B cell (primary cell): ENCODE data around the gene NOTCH3. TPM values are rescaled to one million over a fixed set of nuclear protein-coding genes. Genes with fewer than 3 reads are reported as not detected.

Experiments
- ATAC-seq: fragments of 200-7000 bp; cut with Tn5 transposase; one replicate; pipeline ENCODE4 v1.10.0; 2021; ENCODE audit warnings: low read depth, mild to moderate bottlenecking, moderate number of reproducible peaks, moderate library complexity
- CTCF ChIA-PET: fragments of 350-600 bp; sonication (Branson Sonifier 250); formaldehyde crosslinking; loops from one replicate; lab custom pipeline; 2021; ENCODE audit warnings: antibody characterized with exemption, inconsistent platforms; lab: Charles Lee
- POLR2A ChIA-PET: fragments of 350-600 bp; sonication (Branson Sonifier 250); formaldehyde crosslinking; loops from one replicate; lab custom pipeline; 2021; ENCODE audit warnings: antibody characterized with exemption; lab: Charles Lee
- DNase-seq: peaks from one replicate; pipeline ENCODE4 v3.0.0; 2013
- H2AFZ ChIP-seq: 2 replicates; pipeline ENCODE4 v1.6.1; 2012; ENCODE audit warnings: mild to moderate bottlenecking, low read depth, low read length; ENCODE audit not compliant: insufficient read depth, poor library complexity, severe bottlenecking
- H3K27ac ChIP-seq, 2 donors: 1 replicate in 1 of 2; 2 replicates in 1 of 2; pipeline ENCODE4 v1.5.1; 2012 to 2013; ENCODE audit warnings: low read length in 2 of 2, mild to moderate bottlenecking in 2 of 2, moderate library complexity in 1 of 2
- H3K27me3 ChIP-seq, 4 experiments: fragments of 200-600 bp in 1 of 4; sonication (generic) in 1 of 4; replicated peaks in 1 of 4; 1 replicate in 2 of 4; 2 replicates in 2 of 4; pipeline versions ENCODE4 v1.6.1 to v1.7.0; 2013 to 2016; ENCODE audit warnings: low read length in 3 of 4, mild to moderate bottlenecking in 2 of 4, mixed read lengths in 1 of 4, moderate library complexity in 1 of 4; ENCODE audit not compliant: insufficient read depth in 4 of 4, control insufficient read depth in 3 of 4; ENCODE audit errors: control extremely low read depth in 1 of 4
- H3K36me3 ChIP-seq, 2 experiments: replicated peaks in 1 of 2; 1 replicate in 1 of 2; 2 replicates in 1 of 2; pipeline versions ENCODE4 v1.6.1 to v1.7.1; 2013; ENCODE audit warnings: low read length in 1 of 2; ENCODE audit not compliant: insufficient read depth in 2 of 2, control insufficient read depth in 1 of 2; ENCODE audit errors: control extremely low read depth in 1 of 2, extremely low read depth in 1 of 2
- H3K4me1 ChIP-seq, 2 donors: fragments of 200-600 bp in 1 of 2; sonication (generic) in 1 of 2; 1 replicate in 1 of 2; 2 replicates in 1 of 2; pipeline versions ENCODE4 v1.5.1 to v1.6.1; 2013 to 2017; ENCODE audit warnings: low read length in 2 of 2; ENCODE audit not compliant: control insufficient read depth in 2 of 2, insufficient read depth in 2 of 2
- H3K4me2 ChIP-seq: replicated peaks from 2 replicates; pipeline ENCODE3; 2012; ENCODE audit warnings: mild to moderate bottlenecking, low read depth, low read length; ENCODE audit not compliant: poor library complexity, severe bottlenecking
- H3K4me3 ChIP-seq, 5 experiments: fragments of 200-600 bp in 1 of 5; sonication (generic) in 1 of 5; 1 replicate in 3 of 5; 2 replicates in 2 of 5; pipeline versions ENCODE4 v1.5.1 to v1.7.0; 2011 to 2016; ENCODE audit warnings: low read length in 4 of 5, mild to moderate bottlenecking in 4 of 5, low read depth in 2 of 5, control low read depth in 1 of 5, moderate library complexity in 1 of 5; ENCODE audit not compliant: insufficient read depth in 1 of 5; ENCODE audit errors: control extremely low read depth in 1 of 5, extremely low read depth in 1 of 5
- H3K79me2 ChIP-seq: fragments of 200-600 bp; sonication (generic); one replicate; pipeline ENCODE4 v1.6.0; 2016; ENCODE audit warnings: low read length; ENCODE audit not compliant: control insufficient read depth, insufficient read depth
- H3K9ac ChIP-seq: fragments of 200-600 bp; sonication (generic); 2 replicates; pipeline ENCODE4 v1.6.1; 2017; ENCODE audit warnings: mild to moderate bottlenecking, low read length, moderate library complexity
- H3K9me3 ChIP-seq, 3 donors: one replicate each; pipeline versions ENCODE4 v1.6.1 to v1.7.1; 2013; ENCODE audit warnings: low read length in 2 of 3; ENCODE audit not compliant: control insufficient read depth in 2 of 3, insufficient read depth in 1 of 3; ENCODE audit errors: control extremely low read depth in 1 of 3
- H4K20me1 ChIP-seq: 2 replicates; pipeline ENCODE4 v1.6.0; 2012; ENCODE audit warnings: mild to moderate bottlenecking, low read length; ENCODE audit not compliant: insufficient read depth, control insufficient read depth, poor library complexity, severe bottlenecking
- H3K27ac Mint-ChIP-seq: one replicate; pipeline ENCODE4 v1.8.0; 2021; ENCODE audit warnings: mixed read lengths
- H3K27me3 Mint-ChIP-seq: one replicate; pipeline ENCODE4 v1.8.0; 2021; ENCODE audit warnings: mixed read lengths
- H3K4me1 Mint-ChIP-seq: one replicate; pipeline ENCODE4 v1.8.0; 2021; ENCODE audit warnings: mixed read lengths
- H3K4me3 Mint-ChIP-seq: one replicate; pipeline ENCODE4 v1.8.0; 2021; ENCODE audit warnings: mixed read lengths
- H3K9me3 Mint-ChIP-seq: one replicate; pipeline ENCODE4 v1.8.0; 2022; ENCODE audit warnings: mixed read lengths; ENCODE audit not compliant: insufficient read depth
- CTCF ChIP-seq: fragments of 200-600 bp; IDR thresholded peaks from one replicate; pipeline ENCODE4 v1.8.0; 2022; ENCODE audit warnings: antibody characterized with exemption, mild to moderate bottlenecking
- EZH2 ChIP-seq: IDR thresholded peaks from 2 replicates; pipeline ENCODE4 v1.6.1; 2012; ENCODE audit warnings: borderline replicate concordance, low read depth, mild to moderate bottlenecking, moderate library complexity, low read length; ENCODE audit not compliant: insufficient read depth, poor library complexity, severe bottlenecking
- WGBS: methylation state at CpG from one replicate; pipeline ENCODE4 v1.1.5; 2013; ENCODE audit warnings: missing lambda C conversion rate; ENCODE audit not compliant: insufficient coverage; 5-methylcytosine and 5-hydroxymethylcytosine counted together
- intact Hi-C: fragments of 100-400 bp; cut with micrococcal nuclease; formaldehyde crosslinking; loops from one replicate; pipeline ENCODE4 v1.10.0; 2022
- polyA plus RNA-seq: library from polyadenylated mRNA; depleted of rRNA; stranded (reverse); fragments of >200 nt; gene quantifications from 2 replicates; pipeline ENCODE4 v1.2.3, GENCODE V29; 2012
- total RNA-seq, 2 donors: library from RNA; stranded (reverse); fragments of 120-200 nt in 1 of 2; gene quantifications; 1 replicate in 1 of 2; 2 replicates in 1 of 2; pipeline versions ENCODE4 v1.2.3 to v1.2.4, GENCODE V29; 2013 to 2022

The NOTCH3 gene
- total and polyA plus RNA-seq, 2 donors (not counting 1 experiment from before 2014, with no cell fraction given) = 0.01 to 0.05 TPM

- H3K27me3 Mint-ChIP-seq = peaks cover 7% of the 10 kb centered on the region
- peaks cover 65% of the 10 kb centered on the region for H4K20me1 ChIP-seq
- no peak overlapping the region for H3K27ac ChIP-seq
- peaks cover under 1 to 6% of the 10 kb centered on the region in 2 donors for H3K4me1 ChIP-seq
- H2AFZ ChIP-seq = no peak overlapping the region
- 97% methylated on average over 22 of the region's 29 CpGs for WGBS
- H3K36me3 ChIP-seq = peaks cover 0 to 66% of the 10 kb centered on the region in 2 experiments
- no peak overlapping the region for H3K4me3 Mint-ChIP-seq
- H3K9me3 ChIP-seq = peaks cover 0 to 4% (median 0%) of the 10 kb centered on the region in 3 donors
- intact Hi-C loops = no loop called here
- ATAC-seq (no peak), DNase-seq (no peak)
- peak overlapping the region; percentile 37 for H3K27ac Mint-ChIP-seq
- ChIA-PET POLR2A (no interaction called here), CTCF (no interaction called here)
- no peak overlapping the region for H3K4me2 ChIP-seq
- H3K4me1 Mint-ChIP-seq = peaks cover 6% of the 10 kb centered on the region
- no peaks in the 10 kb centered on the region for H3K27me3 ChIP-seq
- TF ChIP-seq CTCF = no peak
- no peak for TF ChIP-seq EZH2
- no peak overlapping the region for H3K4me3 ChIP-seq
- H3K9me3 Mint-ChIP-seq = no peaks in the 10 kb centered on the region
- H3K79me2 ChIP-seq = peaks cover 13% of the 10 kb centered on the region
- no peak overlapping the region for H3K9ac ChIP-seq
Measured at GRCh38 chr19:15238639-15239155, 37.9 kb upstream of the NOTCH3 start.

- Mint-ChIP-seq H3K4me3 (no peak overlapping the region), H3K27ac (peak overlapping the region; percentile 37), H3K27me3 (peaks cover 10% of the 10 kb centered on the region), H3K9me3 (no peaks in the 10 kb centered on the region), H3K4me1 (peaks cover 11% of the 10 kb centered on the region)
- ChIA-PET CTCF (no interaction called here), POLR2A (no interaction called here)
- no peak overlapping the region for H3K4me2 ChIP-seq
- H3K27ac ChIP-seq = no peak overlapping the region
- ATAC-seq (no peak), DNase-seq (no peak)
- peaks cover 7 to 12% of the 10 kb centered on the region in 2 donors for H3K4me1 ChIP-seq
- H2AFZ ChIP-seq = no peak overlapping the region
- peaks cover 0 to 4% (median 0%) of the 10 kb centered on the region in 3 donors for H3K9me3 ChIP-seq
- 95% methylated on average over 40 of the region's 42 CpGs for WGBS
- TF ChIP-seq EZH2 = no peak
- no peak for TF ChIP-seq CTCF
- H4K20me1 ChIP-seq = peaks cover 59% of the 10 kb centered on the region
- intact Hi-C loops = no loop called here
- no peak overlapping the region for H3K9ac ChIP-seq
- peaks cover 9% of the 10 kb centered on the region for H3K79me2 ChIP-seq
- peaks cover 0 to 62% of the 10 kb centered on the region in 2 experiments for H3K36me3 ChIP-seq
- peaks cover 0 to 6% (median 2%) of the 10 kb centered on the region in 4 experiments for H3K27me3 ChIP-seq
- no peak overlapping the region for H3K4me3 ChIP-seq
Measured at GRCh38 chr19:15237759-15238638, 37.2 kb upstream of the NOTCH3 start.
